A549 (cell line): Measurements from ENCODE around the gene HIGD1B. TPM values are rescaled to one million over a fixed set of nuclear protein-coding genes. Genes with fewer than 3 reads are reported as not detected.
A peak's percentile ranks its signal among the peaks of the same experiment; 100 is the strongest.

Source experiments
- ATAC-seq, 2 experiments: fragments of 200-7000 bp in 1 of 2; fragments of >200 bp in 1 of 2; cut with Nextera tagmentation in 1 of 2; cut with Tn5 transposase in 1 of 2; 3 replicates each; pipeline versions ENCODE4 v1.8.0 to v1.9.1; 2018 to 2020; ENCODE audit warnings: mild to moderate bottlenecking in 1 of 2, moderate library complexity in 1 of 2
- CTCF ChIA-PET: fragments of 300-600 bp; sonication (Branson Sonifier 250); formaldehyde crosslinking; extraction: SDS; loops from one replicate; lab custom pipeline; 2021; ENCODE audit warnings: antibody characterized with exemption, inconsistent platforms; lab: Yijun Ruan, JAX
- POLR2A ChIA-PET: fragments of 350-600 bp; formaldehyde crosslinking; extraction: SDS; loops from one replicate; lab custom pipeline; 2021; ENCODE audit warnings: antibody characterized with exemption, inconsistent platforms; lab: Yijun Ruan, JAX
- DNase-seq, 2 experiments: peaks; one replicate each; pipeline versions ENCODE4 v3.0.0 to v3.0.0-alpha.2; 2011 to 2016; ENCODE audit warnings: low read depth in 1 of 2, low spot score in 1 of 2
- FAIRE-seq: peaks from 2 replicates; lab custom pipeline; 2011; peaks lifted over from hg19 to GRCh38; lab: Jason Lieb, UNC
- H3K27ac ChIP-seq, 2 experiments: fragments of >200 bp; sonication (Bioruptor Twin); formaldehyde crosslinking; 3 replicates each; pipeline ENCODE4 v1.5.1; 2016 to 2017
- H3K4me1 ChIP-seq: fragments of >200 bp; sonication (Bioruptor Twin); formaldehyde crosslinking; 3 replicates; pipeline ENCODE4 v1.6.1; 2016
- H3K4me2 ChIP-seq: fragments of >200 bp; sonication (Bioruptor Twin); formaldehyde crosslinking; 3 replicates; pipeline ENCODE4 v1.6.1; 2016
- H3K4me3 ChIP-seq: fragments of >200 bp; sonication (Bioruptor Twin); formaldehyde crosslinking; 3 replicates; pipeline ENCODE4 v1.5.1; 2016
- H3K9me3 ChIP-seq: fragments of >200 bp; sonication (Bioruptor Twin); formaldehyde crosslinking; 3 replicates; pipeline ENCODE4 v1.6.1; 2016
- CBX2 ChIP-seq: fragments of 200-600 bp; sonication (generic); IDR thresholded peaks from 2 replicates; pipeline ENCODE4 v1.6.1; 2016; ENCODE audit warnings: low read depth, mild to moderate bottlenecking, borderline replicate concordance
- CBX8 ChIP-seq: fragments of 200-600 bp; sonication (generic); IDR thresholded peaks from 2 replicates; pipeline ENCODE4 v1.6.1; 2016
- E2F6 ChIP-seq: IDR thresholded peaks from 2 replicates; pipeline ENCODE4 v1.6.1; 2012; ENCODE audit warnings: low read depth, borderline replicate concordance
- EHF ChIP-seq: fragments of 250-450 bp; sonication (Bioruptor Pico); IDR thresholded peaks from 2 replicates; pipeline ENCODE4 v1.5.0; 2020; ENCODE audit warnings: mild to moderate bottlenecking
- EHMT2 ChIP-seq: fragments of 200-600 bp; sonication (generic); IDR thresholded peaks from 2 replicates; pipeline ENCODE4 v1.6.1; 2016; ENCODE audit warnings: antibody characterized with exemption, low read depth, mild to moderate bottlenecking, moderate library complexity
- EP300 ChIP-seq, 2 experiments: fragments of >200 bp; sonication (Bioruptor Twin); formaldehyde crosslinking; IDR thresholded peaks; 2 replicates in 1 of 2; 3 replicates in 1 of 2; pipeline ENCODE4 v1.6.1; 2016 to 2017
- FOSB ChIP-seq: fragments of 250-450 bp; sonication (Bioruptor Pico); IDR thresholded peaks from 2 replicates; pipeline ENCODE4 v1.5.0; 2020; ENCODE audit warnings: mild to moderate bottlenecking, moderate library complexity
- FOSL2 ChIP-seq, 2 experiments: fragments of 450-650 bp in 1 of 2; fragments of >200 bp in 1 of 2; sonication (Bioruptor Twin) in 1 of 2; formaldehyde crosslinking; IDR thresholded peaks; 2 replicates each; pipeline versions ENCODE4 v1.5.0 to v1.6.1; 2016 to 2020; ENCODE audit warnings: mild to moderate bottlenecking in 1 of 2, moderate library complexity in 1 of 2
- GATA3 ChIP-seq: IDR thresholded peaks from 2 replicates; pipeline ENCODE4 v1.6.1; 2012; ENCODE audit warnings: borderline replicate concordance
- HES2 ChIP-seq: fragments of >200 bp; sonication (Bioruptor Twin); formaldehyde crosslinking; IDR thresholded peaks from 2 replicates; pipeline ENCODE4 v1.6.1; 2016
- HEYL ChIP-seq: fragments of 250-450 bp; sonication (Bioruptor Pico); IDR thresholded peaks from 2 replicates; pipeline ENCODE4 v1.8.0; 2021; ENCODE audit warnings: mild to moderate bottlenecking, moderate library complexity
- HOXB13 ChIP-seq: fragments of 250-450 bp; sonication (Bioruptor Pico); IDR thresholded peaks from 2 replicates; pipeline ENCODE4 v1.5.0; 2020; ENCODE audit warnings: low read depth, mild to moderate bottlenecking, moderate library complexity
- HOXB5 ChIP-seq: fragments of 250-450 bp; sonication (Bioruptor Pico); IDR thresholded peaks from 2 replicates; pipeline ENCODE4 v1.5.0; 2020; ENCODE audit warnings: mild to moderate bottlenecking, moderate library complexity
- JUN ChIP-seq, 2 experiments: fragments of >200 bp; sonication (Bioruptor Twin); formaldehyde crosslinking; IDR thresholded peaks; 2 replicates in 1 of 2; 3 replicates in 1 of 2; pipeline ENCODE4 v1.6.1; 2016 to 2017
- KDM1A ChIP-seq: fragments of 200-600 bp; sonication (generic); IDR thresholded peaks from 2 replicates; pipeline ENCODE4 v1.6.1; 2016; ENCODE audit warnings: low read depth, mild to moderate bottlenecking
- MAFK ChIP-seq: fragments of 450-650 bp; IDR thresholded peaks from 2 replicates; pipeline ENCODE4 v1.6.1; 2014; ENCODE audit not compliant: partially characterized antibody
- NPAS2 ChIP-seq: fragments of 250-450 bp; sonication (Bioruptor Pico); IDR thresholded peaks from 2 replicates; pipeline ENCODE4 v1.8.0; 2022; ENCODE audit warnings: mild to moderate bottlenecking, moderate library complexity, borderline replicate concordance
- NR3C1 ChIP-seq: fragments of >200 bp; sonication (Bioruptor Twin); formaldehyde crosslinking; IDR thresholded peaks from 3 replicates; pipeline ENCODE4 v1.6.1; 2017
- POLR2A ChIP-seq: IDR thresholded peaks from 2 replicates; pipeline ENCODE4 v1.6.1; 2012; ENCODE audit warnings: mild to moderate bottlenecking, low read length
- POLR2AphosphoS2 ChIP-seq: conservative IDR thresholded peaks from 2 replicates; pipeline ENCODE4 v1.6.1; 2012; ENCODE audit warnings: low read length, improper control_type of control experiment, inconsistent platforms
- RAD21 ChIP-seq, 2 experiments: fragments of >200 bp in 1 of 2; sonication (Bioruptor Twin) in 1 of 2; formaldehyde crosslinking in 1 of 2; IDR thresholded peaks in 1 of 2; conservative IDR thresholded peaks in 1 of 2; 2 replicates in 1 of 2; 3 replicates in 1 of 2; pipeline ENCODE4 v1.6.1; 2012 to 2018; ENCODE audit warnings: inconsistent platforms in 1 of 2
- SMC3 ChIP-seq: fragments of >200 bp; sonication (Bioruptor Twin); formaldehyde crosslinking; IDR thresholded peaks from 3 replicates; pipeline ENCODE4 v1.6.1; 2018; ENCODE audit warnings: inconsistent platforms
- SREBF2 ChIP-seq: fragments of 450-650 bp; IDR thresholded peaks from 2 replicates; pipeline ENCODE4 v1.6.1; 2014; ENCODE audit warnings: mild to moderate bottlenecking, moderate library complexity
- TFCP2L1 ChIP-seq: fragments of 250-450 bp; sonication (Bioruptor Pico); IDR thresholded peaks from 2 replicates; pipeline ENCODE4 v1.5.0; 2021; ENCODE audit warnings: mild to moderate bottlenecking
- TP53 ChIP-seq: fragments of 250-450 bp; sonication (Bioruptor Pico); IDR thresholded peaks from 2 replicates; pipeline ENCODE4 v1.5.0; 2021; ENCODE audit warnings: mild to moderate bottlenecking, moderate library complexity
- USF2 ChIP-seq: fragments of 450-650 bp; IDR thresholded peaks from 2 replicates; pipeline ENCODE4 v1.6.1; 2014; ENCODE audit warnings: antibody characterized with exemption
- WGBS: methylation state at CpG from one replicate; pipeline ENCODE4 v1.1.6; 2017; ENCODE audit errors: missing lambda C conversion rate; 5-methylcytosine and 5-hydroxymethylcytosine counted together
- polyA plus RNA-seq, 4 experiments: library from polyadenylated mRNA; depleted of rRNA in 3 of 4; stranded (reverse); fragments of >200 nt; fragmentation: RNase III in 1 of 4; extraction: RNeasy Plus Mini Kit Qiagen cat#74134 plus additional on column Dnase treatment in 1 of 4; gene quantifications; 2 replicates in 3 of 4; 3 replicates in 1 of 4; pipeline ENCODE4 v1.2.3, GENCODE V29; 2011 to 2017
- TF ChIP-seq, protein P1 (sequence below): fragments of 150-350 bp; IDR thresholded peaks from 2 replicates; pipeline ENCODE4 v1.6.1; 2014; ENCODE audit warnings: low read depth, mild to moderate bottlenecking, low read length
- TF ChIP-seq, protein P2 (sequence below): fragments of >200 bp; sonication (Bioruptor Twin); formaldehyde crosslinking; IDR thresholded peaks from 3 replicates; pipeline ENCODE4 v1.6.1; 2016
- TF ChIP-seq, protein P3 (sequence below): fragments of >200 bp; sonication (Bioruptor Twin); formaldehyde crosslinking; IDR thresholded peaks from 3 replicates; pipeline ENCODE4 v1.5.1; 2016

The HIGD1B gene
- polyA plus RNA-seq, 2 of the 4 experiments (the other 2 are of a cell fraction) = not detected

- DNase-seq = peak; percentile 82 to 88
- CTCF ChIA-PET = interaction anchor here (0.6 to 45.1 kb wide), 41 partner anchors 14 to 270 kb away, joined by 3 to 1787 read pairs (median 8); partner anchors contain the start of genes ADAM11, EFTUD2, GFAP and HIGD1B
- POLR2A ChIA-PET = no interaction called here
Measured at GRCh38 chr17:44865231-44865660, 17.6 kb downstream of the HIGD1B start.

GRCh38 chr17:44865931-44866330 is 18.2 kb downstream of the HIGD1B start:
- ChIA-PET CTCF (interaction anchor here (0.8 to 45.1 kb wide), 33 partner anchors 13 to 269 kb away, joined by 3 to 1787 read pairs (median 10); partner anchors contain the start of genes ADAM11, EFTUD2 and HIGD1B), POLR2A (interaction anchor here (1.3 kb wide), 1 partner anchor 87 kb away, joined by 3 read pairs; no protein-coding TSS in a partner anchor)
- H3K4me3 ChIP-seq = no peak overlapping the region
- no peaks in the 10 kb centered on the region for H3K9me3 ChIP-seq
- no peak overlapping the region for H3K4me2 ChIP-seq
- no peak for ATAC-seq
- no peak overlapping the region for H3K27ac ChIP-seq
- no peak for DNase-seq
- 87% methylated on average over 6 of the region's 6 CpGs for WGBS
- H3K4me1 ChIP-seq = no peaks in the 10 kb centered on the region
- TF ChIP-seq HEYL (no peak), E2F6 (no peak), POLR2A (no peak), HOXB13 (CRISPR knock-in tag) (no peak), HOXB5 (CRISPR knock-in tag) (no peak), KDM1A (no peak), POLR2AphosphoS2 (no peak), FOSB (CRISPR knock-in tag) (no peak), GATA3 (no peak), JUN (IDR thresholded peaks at IDR 0.05) (no peak), NR3C1 (no peak), NPAS2 (CRISPR knock-in tag) (no peak), EHMT2 (no peak), CBX8 (no peak), TP53 (CRISPR knock-in tag) (no peak), HES2 (no peak)
- TF ChIP-seq, protein P1, sequence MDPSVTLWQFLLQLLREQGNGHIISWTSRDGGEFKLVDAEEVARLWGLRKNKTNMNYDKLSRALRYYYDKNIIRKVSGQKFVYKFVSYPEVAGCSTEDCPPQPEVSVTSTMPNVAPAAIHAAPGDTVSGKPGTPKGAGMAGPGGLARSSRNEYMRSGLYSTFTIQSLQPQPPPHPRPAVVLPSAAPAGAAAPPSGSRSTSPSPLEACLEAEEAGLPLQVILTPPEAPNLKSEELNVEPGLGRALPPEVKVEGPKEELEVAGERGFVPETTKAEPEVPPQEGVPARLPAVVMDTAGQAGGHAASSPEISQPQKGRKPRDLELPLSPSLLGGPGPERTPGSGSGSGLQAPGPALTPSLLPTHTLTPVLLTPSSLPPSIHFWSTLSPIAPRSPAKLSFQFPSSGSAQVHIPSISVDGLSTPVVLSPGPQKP = no peak
- TF ChIP-seq, protein P2, sequence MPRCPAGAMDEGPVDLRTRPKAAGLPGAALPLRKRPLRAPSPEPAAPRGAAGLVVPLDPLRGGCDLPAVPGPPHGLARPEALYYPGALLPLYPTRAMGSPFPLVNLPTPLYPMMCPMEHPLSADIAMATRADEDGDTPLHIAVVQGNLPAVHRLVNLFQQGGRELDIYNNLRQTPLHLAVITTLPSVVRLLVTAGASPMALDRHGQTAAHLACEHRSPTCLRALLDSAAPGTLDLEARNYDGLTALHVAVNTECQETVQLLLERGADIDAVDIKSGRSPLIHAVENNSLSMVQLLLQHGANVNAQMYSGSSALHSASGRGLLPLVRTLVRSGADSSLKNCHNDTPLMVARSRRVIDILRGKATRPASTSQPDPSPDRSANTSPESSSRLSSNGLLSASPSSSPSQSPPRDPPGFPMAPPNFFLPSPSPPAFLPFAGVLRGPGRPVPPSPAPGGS = no peak
- FAIRE-seq = no peak

More at GRCh38 chr17:44865231-44865660, 17.6 kb downstream of the HIGD1B start:
- FAIRE-seq (no peak), ATAC-seq (peak; percentile 80 to 88)
- H3K9me3 ChIP-seq = no peaks in the 10 kb centered on the region
- H3K4me3 ChIP-seq = no peak overlapping the region
- no peak overlapping the region for H3K27ac ChIP-seq
- 38% methylated on average over 1 of the region's 1 CpG for WGBS
- no peak for TF ChIP-seq MAFK
- TF ChIP-seq USF2 = no peak
- no peak for TF ChIP-seq TFCP2L1 (CRISPR knock-in tag)
- no peak for TF ChIP-seq CBX2
- TF ChIP-seq EHF (CRISPR knock-in tag) = no peak
- TF ChIP-seq NR3C1 = no peak
- TF ChIP-seq EP300 (IDR thresholded peaks at IDR 0.05) = no peak
- TF ChIP-seq RAD21 (conservative IDR thresholded peaks at IDR 0.05 in 1 of 2, IDR thresholded peaks at IDR 0.05 in 1 of 2) = peak; percentile 77 to 78
- TF ChIP-seq HOXB5 (CRISPR knock-in tag) = 0 out of 2 replicates have a peak, but pooled peaks have one; percentile 58
- no peak for TF ChIP-seq SREBF2
- TF ChIP-seq SMC3 = peak; percentile 96
- TF ChIP-seq JUN (IDR thresholded peaks at IDR 0.05) = 0 out of 5 replicates have a peak, but pooled peaks of 1 of the 2 experiments have one; percentile 37
- TF ChIP-seq, protein P3, sequence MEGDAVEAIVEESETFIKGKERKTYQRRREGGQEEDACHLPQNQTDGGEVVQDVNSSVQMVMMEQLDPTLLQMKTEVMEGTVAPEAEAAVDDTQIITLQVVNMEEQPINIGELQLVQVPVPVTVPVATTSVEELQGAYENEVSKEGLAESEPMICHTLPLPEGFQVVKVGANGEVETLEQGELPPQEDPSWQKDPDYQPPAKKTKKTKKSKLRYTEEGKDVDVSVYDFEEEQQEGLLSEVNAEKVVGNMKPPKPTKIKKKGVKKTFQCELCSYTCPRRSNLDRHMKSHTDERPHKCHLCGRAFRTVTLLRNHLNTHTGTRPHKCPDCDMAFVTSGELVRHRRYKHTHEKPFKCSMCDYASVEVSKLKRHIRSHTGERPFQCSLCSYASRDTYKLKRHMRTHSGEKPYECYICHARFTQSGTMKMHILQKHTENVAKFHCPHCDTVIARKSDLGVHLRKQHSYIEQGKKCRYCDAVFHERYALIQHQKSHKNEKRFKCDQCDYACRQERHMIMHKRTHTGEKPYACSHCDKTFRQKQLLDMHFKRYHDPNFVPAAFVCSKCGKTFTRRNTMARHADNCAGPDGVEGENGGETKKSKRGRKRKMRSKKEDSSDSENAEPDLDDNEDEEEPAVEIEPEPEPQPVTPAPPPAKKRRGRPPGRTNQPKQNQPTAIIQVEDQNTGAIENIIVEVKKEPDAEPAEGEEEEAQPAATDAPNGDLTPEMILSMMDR = peak; percentile 98
- no peak for TF ChIP-seq FOSL2 (IDR thresholded peaks at IDR 0.05)
- no peak for TF ChIP-seq FOSL2 (CRISPR knock-in tag; IDR thresholded peaks at IDR 0.05)
- TF ChIP-seq, protein P2 = no peak
- H3K4me1 ChIP-seq = no peaks in the 10 kb centered on the region
- H3K4me2 ChIP-seq = no peak overlapping the region
